ENCODE measurements around the gene ZDHHC8.

DNA sequence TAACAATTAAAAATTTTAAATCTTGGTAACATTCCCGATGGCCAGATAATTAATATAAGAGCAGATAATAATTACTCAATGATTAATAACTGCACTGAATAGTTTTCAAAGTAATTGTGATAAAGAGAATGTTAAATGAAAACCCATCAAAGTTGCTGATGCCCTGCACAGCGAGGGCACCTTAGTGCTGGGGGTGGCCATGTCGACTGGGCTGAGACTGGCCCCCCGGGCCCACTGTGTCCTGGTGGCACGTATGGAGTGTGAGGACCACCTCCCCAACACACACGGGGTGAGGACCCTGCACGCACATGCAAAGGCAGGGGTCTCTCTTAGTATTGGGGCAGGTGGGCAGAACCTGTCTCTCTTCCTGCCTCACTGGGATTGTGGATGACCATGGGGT lies 34.3 kb downstream of the ZDHHC8 start:
- TF ChIP-seq, protein P1, sequence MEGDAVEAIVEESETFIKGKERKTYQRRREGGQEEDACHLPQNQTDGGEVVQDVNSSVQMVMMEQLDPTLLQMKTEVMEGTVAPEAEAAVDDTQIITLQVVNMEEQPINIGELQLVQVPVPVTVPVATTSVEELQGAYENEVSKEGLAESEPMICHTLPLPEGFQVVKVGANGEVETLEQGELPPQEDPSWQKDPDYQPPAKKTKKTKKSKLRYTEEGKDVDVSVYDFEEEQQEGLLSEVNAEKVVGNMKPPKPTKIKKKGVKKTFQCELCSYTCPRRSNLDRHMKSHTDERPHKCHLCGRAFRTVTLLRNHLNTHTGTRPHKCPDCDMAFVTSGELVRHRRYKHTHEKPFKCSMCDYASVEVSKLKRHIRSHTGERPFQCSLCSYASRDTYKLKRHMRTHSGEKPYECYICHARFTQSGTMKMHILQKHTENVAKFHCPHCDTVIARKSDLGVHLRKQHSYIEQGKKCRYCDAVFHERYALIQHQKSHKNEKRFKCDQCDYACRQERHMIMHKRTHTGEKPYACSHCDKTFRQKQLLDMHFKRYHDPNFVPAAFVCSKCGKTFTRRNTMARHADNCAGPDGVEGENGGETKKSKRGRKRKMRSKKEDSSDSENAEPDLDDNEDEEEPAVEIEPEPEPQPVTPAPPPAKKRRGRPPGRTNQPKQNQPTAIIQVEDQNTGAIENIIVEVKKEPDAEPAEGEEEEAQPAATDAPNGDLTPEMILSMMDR (IDR thresholded peaks at IDR 0.05), result no peak
- TF ChIP-seq EP300 (IDR thresholded peaks at IDR 0.05), result no peak
- TF ChIP-seq POLR2A (IDR thresholded peaks at IDR 0.05), result no peak
